Natural killer cell treated with Interleukin-12 subunit alpha and Interleukin-12 subunit beta and Interleukin-15 and Interleukin-18, amount 100 ng/mL, for 72 hours (primary cell): ENCODE results near the gene E2F3. TPM values are rescaled to one million over a fixed set of nuclear protein-coding genes. Genes with fewer than 3 reads are reported as not detected.

Experiments
- ATAC-seq, 2 donors: fragments of 150-1000 bp; cut with Tn5 transposase in 1 of 2; sonication (Bioruptor Pico), chemical (Tn5 transposase) in 1 of 2; 2 replicates each; pipeline ENCODE4 v1.10.0; 2021
- DNase-seq: peaks from one replicate; pipeline ENCODE4 v3.0.0; 2022; ENCODE audit warnings: low spot score
- H3K27ac Mint-ChIP-seq, 2 donors: 1 replicate in 1 of 2; 2 replicates in 1 of 2; pipeline ENCODE4 v1.8.0; 2022; ENCODE audit warnings: mixed read lengths in 2 of 2, mild to moderate bottlenecking in 1 of 2, moderate library complexity in 1 of 2
- H3K27me3 Mint-ChIP-seq, 2 donors: 1 replicate in 1 of 2; 2 replicates in 1 of 2; pipeline ENCODE4 v1.8.0; 2022; ENCODE audit warnings: mixed read lengths in 2 of 2
- H3K36me3 Mint-ChIP-seq: one replicate; pipeline ENCODE4 v1.8.0; 2022; ENCODE audit warnings: mixed read lengths
- H3K4me1 Mint-ChIP-seq, 2 donors: 1 replicate in 1 of 2; 2 replicates in 1 of 2; pipeline ENCODE4 v1.8.0; 2022; ENCODE audit warnings: low read depth in 2 of 2, mixed read lengths in 2 of 2, mild to moderate bottlenecking in 1 of 2
- H3K4me3 Mint-ChIP-seq: one replicate; pipeline ENCODE4 v1.8.0; 2022; ENCODE audit warnings: mixed read lengths
- H3K9me3 Mint-ChIP-seq: 2 replicates; pipeline ENCODE4 v1.8.0; 2022; ENCODE audit warnings: mixed read lengths
- total RNA-seq, 2 donors: library from RNA; stranded (reverse); gene quantifications; one replicate each; pipeline ENCODE4 v1.2.3, GENCODE V29; 2022

E2F3 gene
- total RNA-seq = 10 to 100 TPM; 24.2 to 37.4 TPM

DNA sequence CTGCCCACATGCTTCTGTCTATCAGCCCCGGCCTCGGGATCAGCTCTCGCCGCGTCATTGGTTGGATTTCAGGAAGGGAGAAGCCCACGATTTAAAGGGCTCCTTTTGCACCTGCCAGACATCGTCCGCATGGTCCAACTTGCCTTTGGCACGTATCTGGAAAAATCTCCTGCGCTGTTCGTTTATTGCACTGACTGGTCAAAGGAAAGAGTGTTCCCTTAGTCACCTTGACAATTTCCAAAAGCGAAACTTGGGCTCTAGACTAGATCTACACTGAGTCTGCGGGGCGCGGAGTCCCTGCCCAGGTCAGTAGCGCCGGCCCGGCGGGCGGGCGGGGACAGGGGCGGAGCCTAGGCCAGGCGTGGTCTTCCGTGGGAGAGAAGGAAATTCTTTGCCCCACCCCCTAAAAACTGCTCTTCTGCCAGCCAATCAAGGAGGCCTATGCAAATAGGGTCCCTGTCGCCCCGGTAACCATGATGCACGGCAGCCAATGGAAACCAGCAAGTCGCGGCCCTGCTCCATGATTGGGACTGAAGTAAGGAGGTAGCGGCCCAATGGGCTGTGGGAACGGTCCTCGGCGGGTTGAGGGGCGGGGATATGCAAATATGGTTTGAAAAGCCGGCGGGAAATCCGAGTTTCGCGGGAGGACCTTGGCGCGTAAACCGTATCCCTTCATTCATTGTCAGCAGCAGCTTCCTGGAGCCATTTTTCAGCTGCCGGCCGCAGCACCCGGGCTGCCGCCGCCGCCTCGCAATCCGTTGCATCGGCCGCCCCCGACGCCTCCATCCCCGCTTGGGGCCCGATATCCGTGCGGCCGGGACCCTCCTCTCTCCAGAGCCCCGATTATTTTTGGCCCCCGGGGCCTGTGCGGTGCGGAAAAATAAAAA is at the start of gene E2F3:
Gene E2F3, plus strand, starts transcription at position 675 of the 887 bp plus-strand sequence. CDS start 354 bp downstream, outside the sequence.
- ATAC-seq = peak; percentile 87 to 90
- peak within 1 kb of the TSS; percentile 97 for H3K4me3 Mint-ChIP-seq

DNA sequence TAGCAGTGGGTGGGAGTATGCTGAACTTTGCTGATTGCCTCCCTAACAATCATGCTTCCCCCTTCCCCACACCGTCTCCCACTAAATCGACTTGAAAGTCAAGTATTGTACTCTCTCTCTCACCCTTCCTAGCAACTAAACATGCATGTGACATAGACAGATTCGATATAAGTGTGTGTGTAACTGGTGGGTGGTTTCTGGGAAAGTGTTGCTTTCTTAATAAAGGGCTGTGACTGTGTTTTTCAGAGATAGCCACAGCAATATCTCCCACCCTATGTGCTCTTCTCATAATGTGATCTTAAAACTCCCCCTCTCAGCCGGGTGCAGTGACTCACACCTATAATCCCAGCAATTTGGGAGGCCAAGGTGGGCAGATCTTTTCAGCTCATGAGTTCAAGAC is 49.3 kb upstream of the E2F3 start:
- Mint-ChIP-seq H3K27me3 (no peaks in the 10 kb centered on the region), H3K4me3 (no peak overlapping the region), H3K27ac (peak overlapping the region in 1 of 2 donors; percentile 85), H3K4me1 (peaks cover 10 to 16% of the 10 kb centered on the region in 2 donors), H3K9me3 (no peaks in the 10 kb centered on the region), H3K36me3 (no peaks in the 10 kb centered on the region)
- DNase-seq = no peak
- peak; percentile 46 to 70 for ATAC-seq

More for the DNA sequence above, at the start of gene E2F3:
- peaks cover 19 to 26% of the 10 kb centered on the region in 2 donors for H3K4me1 Mint-ChIP-seq
- peak within 1 kb of the TSS; percentile 97 to 100 for H3K27ac Mint-ChIP-seq
- no peaks in the 10 kb centered on the region for H3K27me3 Mint-ChIP-seq
- H3K9me3 Mint-ChIP-seq = no peaks in the 10 kb centered on the region
- DNase-seq = peak; percentile 100
- H3K36me3 Mint-ChIP-seq = no peaks in the 10 kb centered on the region

DNA sequence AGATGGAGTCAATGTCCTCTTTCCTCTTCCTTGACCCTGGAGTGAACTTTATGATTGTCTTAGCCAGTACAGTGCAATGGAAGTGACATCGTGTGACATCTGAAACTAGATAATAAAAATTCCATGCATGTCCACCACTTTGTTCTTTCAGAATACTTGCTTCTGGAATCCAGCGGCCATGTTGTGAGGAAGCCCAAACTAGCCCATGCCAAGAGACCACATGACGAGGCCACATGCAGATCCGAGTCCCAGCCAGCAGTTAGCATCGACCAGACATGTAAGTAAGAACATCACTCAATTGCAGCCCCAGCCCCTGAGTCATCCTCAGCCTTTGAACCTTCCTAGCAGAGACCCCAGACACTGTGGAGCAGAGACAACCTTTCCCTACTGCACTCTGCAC is 48.5 kb upstream of the E2F3 start:
- no peaks in the 10 kb centered on the region for H3K27me3 Mint-ChIP-seq
- ATAC-seq = no peak
- H3K36me3 Mint-ChIP-seq = no peaks in the 10 kb centered on the region
- no peak overlapping the region for H3K4me3 Mint-ChIP-seq
- H3K4me1 Mint-ChIP-seq = peaks cover 5 to 14% of the 10 kb centered on the region in 2 donors
- H3K27ac Mint-ChIP-seq = peak overlapping the region in 1 of 2 donors; percentile 85
- DNase-seq = no peak
- no peaks in the 10 kb centered on the region for H3K9me3 Mint-ChIP-seq

DNA sequence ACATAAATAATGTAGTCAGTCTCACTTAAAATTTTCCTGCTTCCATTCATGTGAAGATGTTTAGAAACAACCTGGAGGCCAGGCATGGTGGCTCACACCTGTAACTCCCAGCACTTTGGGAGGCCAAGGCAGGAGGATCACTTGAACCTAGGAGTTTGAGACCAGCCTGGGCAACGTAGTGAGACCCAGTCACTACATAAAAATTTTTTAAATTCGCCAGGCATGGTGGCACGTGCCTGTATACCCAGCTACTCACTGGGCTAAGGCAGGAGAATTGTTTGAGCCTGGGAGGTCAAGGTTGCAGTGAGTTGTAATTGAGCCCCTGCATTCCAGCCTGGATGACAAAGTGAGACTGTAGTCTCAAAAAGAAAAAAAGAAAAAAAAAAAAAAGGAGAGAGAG is 47.3 kb upstream of the E2F3 start:
- Mint-ChIP-seq H3K9me3 (no peaks in the 10 kb centered on the region), H3K27me3 (no peaks in the 10 kb centered on the region), H3K4me1 (peaks cover 10 to 17% of the 10 kb centered on the region in 2 donors), H3K4me3 (no peak overlapping the region), H3K36me3 (no peaks in the 10 kb centered on the region), H3K27ac (no peak overlapping the region)
- DNase-seq (no peak), ATAC-seq (no peak)

DNA sequence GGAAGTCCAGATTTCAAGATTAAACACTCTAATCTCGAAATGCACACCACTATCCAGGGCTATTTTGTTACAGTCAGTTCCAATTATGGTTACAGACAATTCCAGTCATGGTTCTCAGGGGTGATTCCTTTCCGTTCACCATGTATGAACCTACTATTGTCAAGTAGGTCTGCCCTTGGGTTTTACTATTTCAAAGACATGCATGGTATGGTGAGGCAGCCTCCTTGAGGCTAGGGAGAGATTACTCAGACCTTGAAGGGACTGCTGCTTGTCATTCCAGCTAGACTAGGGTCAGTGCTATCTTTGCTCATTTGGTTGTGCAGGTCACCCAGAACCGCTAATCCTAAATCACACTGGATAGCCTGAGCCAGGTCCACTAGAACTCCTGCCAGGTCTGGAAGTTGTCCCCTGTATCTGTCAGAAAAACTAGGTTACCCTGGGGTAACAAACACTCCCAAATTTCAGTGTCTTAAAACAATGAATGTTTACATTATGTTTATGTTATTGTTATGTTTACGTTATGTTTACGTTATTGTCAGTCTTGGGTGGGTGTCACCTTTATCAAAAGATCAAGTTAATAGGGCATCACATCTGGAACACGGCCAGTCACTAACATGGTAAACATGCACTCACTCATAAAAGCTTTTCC is 41.1 kb upstream of the E2F3 start:
- ATAC-seq (no peak), DNase-seq (no peak)
- H3K27ac Mint-ChIP-seq = no peak overlapping the region
- H3K9me3 Mint-ChIP-seq = no peaks in the 10 kb centered on the region
- H3K4me3 Mint-ChIP-seq = no peak overlapping the region
- peaks cover 12 to 13% of the 10 kb centered on the region in 2 donors for H3K4me1 Mint-ChIP-seq
- no peaks in the 10 kb centered on the region for H3K36me3 Mint-ChIP-seq
- no peaks in the 10 kb centered on the region for H3K27me3 Mint-ChIP-seq

DNA sequence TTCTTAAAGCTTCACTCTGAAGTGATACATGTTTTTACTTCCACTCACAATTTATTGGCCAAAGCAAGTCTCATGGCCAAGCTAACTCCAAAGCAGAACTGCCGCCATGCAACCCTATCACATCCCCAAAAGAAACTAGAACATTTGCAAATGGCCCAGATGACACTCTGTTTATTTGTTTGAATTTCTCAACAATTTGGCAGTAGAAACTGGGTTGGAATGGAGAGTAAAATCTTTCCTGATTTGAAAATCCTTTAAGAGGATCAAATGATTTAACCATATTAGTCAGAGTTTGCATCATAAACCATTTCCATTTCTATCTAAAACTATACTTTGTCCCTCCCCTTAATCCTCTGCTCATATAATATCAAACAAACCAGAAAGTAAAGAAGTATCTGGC is 39.1 kb upstream of the E2F3 start:
- Mint-ChIP-seq H3K27me3 (no peaks in the 10 kb centered on the region), H3K4me3 (no peak overlapping the region), H3K9me3 (no peaks in the 10 kb centered on the region), H3K4me1 (peaks cover 31 to 33% of the 10 kb centered on the region in 2 donors), H3K36me3 (no peaks in the 10 kb centered on the region), H3K27ac (no peak overlapping the region)
- no peak for ATAC-seq
- DNase-seq = no peak

DNA sequence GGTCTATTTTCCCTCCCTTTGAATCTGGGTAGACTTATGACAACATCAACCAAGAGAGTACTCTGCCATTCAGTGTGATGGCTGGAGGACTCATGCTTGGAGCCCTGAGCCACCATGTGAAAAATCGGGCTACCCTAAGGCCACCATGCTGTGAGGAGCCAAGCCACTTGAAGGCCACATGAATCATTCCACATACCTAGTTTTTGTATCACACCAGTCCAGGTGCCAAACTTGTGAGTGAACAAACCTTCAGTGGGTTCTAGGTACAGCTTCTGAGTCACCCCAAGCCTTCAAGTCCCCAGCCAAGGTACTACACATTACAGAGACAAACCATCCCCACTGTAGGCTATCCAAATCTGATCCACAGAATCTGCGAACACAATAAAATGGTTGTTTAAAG is 37.4 kb upstream of the E2F3 start:
- Mint-ChIP-seq H3K27ac (no peak overlapping the region), H3K36me3 (no peaks in the 10 kb centered on the region), H3K4me3 (no peak overlapping the region), H3K9me3 (no peaks in the 10 kb centered on the region), H3K27me3 (no peaks in the 10 kb centered on the region), H3K4me1 (peaks cover 41 to 42% of the 10 kb centered on the region in 2 donors)
- ATAC-seq (no peak), DNase-seq (no peak)

DNA sequence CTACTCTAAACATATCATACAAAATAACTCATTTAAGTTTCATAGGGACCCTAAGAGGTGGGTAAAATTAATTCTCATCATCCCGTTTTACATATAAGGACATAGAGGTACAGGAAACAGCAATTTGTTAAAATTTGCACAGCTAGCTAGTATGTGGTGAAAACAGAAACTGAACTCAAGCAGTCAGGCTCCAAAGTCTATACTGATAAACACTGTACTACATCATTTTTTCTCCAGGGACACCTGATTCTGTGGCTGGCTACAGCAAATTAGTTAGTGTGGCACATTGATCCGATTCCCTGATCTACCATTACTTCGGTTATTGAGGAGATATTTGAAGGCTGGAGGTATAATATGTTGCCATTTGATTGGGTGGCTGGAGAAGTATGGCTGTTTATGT is 36.2 kb upstream of the E2F3 start:
- peaks cover 51 to 53% of the 10 kb centered on the region in 2 donors for H3K4me1 Mint-ChIP-seq
- ATAC-seq (no peak), DNase-seq (no peak)
- H3K27me3 Mint-ChIP-seq = no peaks in the 10 kb centered on the region
- peaks cover 9% of the 10 kb centered on the region for H3K9me3 Mint-ChIP-seq
- peak overlapping the region; percentile 85 to 86 for H3K27ac Mint-ChIP-seq
- no peaks in the 10 kb centered on the region for H3K36me3 Mint-ChIP-seq
- H3K4me3 Mint-ChIP-seq = peak overlapping the region; percentile 76

DNA sequence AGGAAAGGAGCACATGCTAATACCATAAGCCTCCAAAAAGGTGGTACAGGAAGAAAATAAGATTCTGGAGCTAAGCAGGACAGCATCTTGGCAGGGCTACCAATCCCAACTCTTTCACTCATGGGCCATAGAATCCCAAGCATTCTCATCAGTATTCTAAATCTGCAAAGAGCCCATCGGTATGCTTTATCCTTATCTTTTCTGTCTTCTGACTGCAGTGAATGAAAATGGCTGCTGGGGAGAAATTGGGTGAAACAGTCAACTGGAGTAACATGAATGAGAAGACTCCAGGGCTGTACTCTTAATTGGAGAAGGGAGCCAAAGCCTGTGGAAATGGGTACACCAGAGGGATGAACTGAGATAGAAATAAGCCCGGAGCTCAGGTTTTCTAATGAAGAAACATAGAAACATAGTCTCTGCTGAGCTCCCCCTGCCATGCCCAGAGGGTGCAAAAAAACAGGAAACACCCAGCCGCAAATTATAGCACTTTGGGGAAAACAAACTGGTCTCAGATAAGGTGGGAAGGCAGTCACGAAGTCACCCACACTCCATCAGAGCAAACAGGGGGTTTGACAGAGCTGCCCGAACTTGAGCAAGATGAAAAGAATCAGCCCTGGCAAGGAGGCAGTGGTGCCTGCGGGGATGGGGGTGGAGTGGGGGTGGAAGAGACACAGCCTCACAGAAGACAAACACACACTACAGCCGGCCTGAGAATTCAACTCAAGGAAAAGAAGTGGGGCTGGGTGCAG is 35.4 kb upstream of the E2F3 start:
- DNase-seq = peak; percentile 69
- no peaks in the 10 kb centered on the region for H3K36me3 Mint-ChIP-seq
- H3K4me3 Mint-ChIP-seq = peak overlapping the region; percentile 76
- H3K4me1 Mint-ChIP-seq = peaks cover 57 to 59% of the 10 kb centered on the region in 2 donors
- H3K27me3 Mint-ChIP-seq = no peaks in the 10 kb centered on the region
- peak; percentile 66 to 73 for ATAC-seq
- peak overlapping the region; percentile 85 to 86 for H3K27ac Mint-ChIP-seq
- H3K9me3 Mint-ChIP-seq = peaks cover 13% of the 10 kb centered on the region

DNA sequence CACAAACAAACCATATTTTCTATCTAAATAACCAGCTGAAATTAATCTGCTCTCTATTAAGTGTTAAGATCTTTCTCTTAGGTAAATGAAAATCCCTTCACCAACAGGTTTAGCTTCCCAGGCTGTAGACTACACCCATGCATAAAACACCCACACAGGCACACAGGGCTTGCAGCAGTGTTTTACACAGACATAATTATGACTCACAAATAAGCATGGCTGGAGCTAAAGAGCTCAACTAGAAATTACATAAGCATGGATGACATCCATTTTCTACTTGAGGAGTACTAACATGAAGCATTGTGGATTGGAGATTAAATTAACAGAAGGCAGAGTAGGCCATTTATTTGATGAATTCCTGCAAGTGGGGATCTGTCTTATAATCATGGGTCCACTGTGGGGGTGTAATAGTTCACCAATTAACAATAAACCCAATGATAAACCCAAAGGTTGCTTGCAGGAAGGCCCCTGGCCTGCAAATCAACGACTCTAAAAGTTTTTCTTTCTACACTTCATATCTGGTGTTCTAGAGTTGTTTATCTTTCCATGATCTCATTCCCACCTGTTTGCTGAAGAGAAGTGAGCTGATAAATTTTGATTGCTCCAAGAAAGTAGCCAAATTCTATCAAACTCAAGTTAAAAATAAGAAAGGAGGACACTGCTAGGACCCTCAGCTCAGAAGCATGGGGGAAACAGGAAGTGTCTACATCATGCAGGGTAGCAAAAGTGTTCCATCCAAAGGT is 33.8 kb upstream of the E2F3 start:
- H3K9me3 Mint-ChIP-seq = peaks cover 13% of the 10 kb centered on the region
- DNase-seq (no peak), ATAC-seq (no peak)
- H3K4me3 Mint-ChIP-seq = peak overlapping the region; percentile 76
- H3K4me1 Mint-ChIP-seq = peaks cover 59 to 61% of the 10 kb centered on the region in 2 donors
- H3K27ac Mint-ChIP-seq = peak overlapping the region; percentile 85 to 86
- H3K27me3 Mint-ChIP-seq = no peaks in the 10 kb centered on the region
- H3K36me3 Mint-ChIP-seq = peaks cover 5% of the 10 kb centered on the region

DNA sequence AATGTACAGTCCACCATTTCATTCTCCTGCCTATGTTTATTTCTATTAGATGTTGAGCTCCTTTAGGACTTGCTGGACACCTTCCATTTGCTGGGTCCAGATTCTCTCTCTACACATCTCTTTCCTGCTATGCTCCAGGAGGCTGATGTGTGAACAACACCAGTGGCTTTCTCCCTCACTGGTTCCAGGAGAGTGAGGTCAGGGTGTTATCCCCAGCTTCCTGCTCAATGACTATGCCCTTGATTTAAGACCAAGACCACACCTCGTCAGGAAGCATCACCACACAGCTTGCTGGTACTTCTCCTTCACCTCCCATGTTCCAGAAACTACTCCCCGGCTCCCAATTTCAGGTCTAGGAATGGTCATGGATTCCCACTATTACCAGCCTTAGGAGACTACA is 31.3 kb upstream of the E2F3 start:
- peaks cover 13% of the 10 kb centered on the region for H3K9me3 Mint-ChIP-seq
- H3K36me3 Mint-ChIP-seq = peaks cover 5% of the 10 kb centered on the region
- DNase-seq = peak; percentile 67
- peak overlapping the region; percentile 64 for H3K4me3 Mint-ChIP-seq
- H3K27me3 Mint-ChIP-seq = no peaks in the 10 kb centered on the region
- H3K4me1 Mint-ChIP-seq = peaks cover 52 to 55% of the 10 kb centered on the region in 2 donors
- peak overlapping the region; percentile 55 to 85 for H3K27ac Mint-ChIP-seq
- ATAC-seq = peak; percentile 84 to 86

DNA sequence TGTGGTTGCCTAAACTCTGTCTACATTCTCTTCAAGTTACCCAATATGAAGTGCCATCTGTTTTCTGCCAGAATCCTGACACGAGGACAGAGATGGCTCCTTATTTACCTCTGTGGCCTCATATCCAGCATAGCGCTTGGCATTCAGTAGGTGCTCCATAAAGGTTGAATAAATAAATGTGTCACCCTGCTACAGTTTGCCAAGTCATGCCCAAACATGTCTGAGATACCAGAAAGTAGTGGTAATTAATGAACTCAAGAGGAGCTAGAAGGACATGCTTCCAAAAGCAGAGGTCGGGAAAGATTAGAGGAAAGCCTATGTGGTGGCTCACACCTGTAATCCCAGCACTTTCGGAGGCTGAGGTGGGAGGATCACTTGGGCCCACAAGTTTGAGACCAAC is 30.9 kb upstream of the E2F3 start:
- no peaks in the 10 kb centered on the region for H3K27me3 Mint-ChIP-seq
- peak overlapping the region; percentile 55 to 85 for H3K27ac Mint-ChIP-seq
- no peak for ATAC-seq
- DNase-seq = no peak
- H3K9me3 Mint-ChIP-seq = peaks cover 13% of the 10 kb centered on the region
- H3K36me3 Mint-ChIP-seq = peaks cover 5% of the 10 kb centered on the region
- H3K4me3 Mint-ChIP-seq = peak overlapping the region; percentile 64
- H3K4me1 Mint-ChIP-seq = peaks cover 48 to 51% of the 10 kb centered on the region in 2 donors

DNA sequence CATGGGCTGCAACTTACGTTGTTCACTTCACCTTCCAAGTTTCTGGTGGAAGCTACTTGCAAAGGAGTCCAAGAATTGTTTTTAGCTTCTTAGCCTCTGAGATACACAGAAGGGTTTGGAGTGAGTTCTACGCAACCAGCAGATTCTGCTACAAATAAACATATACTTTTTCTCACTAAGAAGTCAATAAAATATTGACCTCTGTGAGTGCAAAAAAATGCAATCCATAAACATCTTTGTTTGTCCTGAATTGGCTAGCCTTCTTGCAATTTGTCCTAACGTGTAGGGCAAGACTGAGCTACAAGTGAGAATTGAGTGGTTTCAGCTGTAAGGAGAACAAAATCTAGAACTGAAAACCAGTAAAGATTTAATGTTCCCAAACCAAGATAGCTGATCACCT is 26.2 kb upstream of the E2F3 start:
- peaks cover 5% of the 10 kb centered on the region for H3K36me3 Mint-ChIP-seq
- no peak for DNase-seq
- H3K27ac Mint-ChIP-seq = peak overlapping the region in 1 of 2 donors; percentile 57
- peaks cover 4% of the 10 kb centered on the region for H3K9me3 Mint-ChIP-seq
- H3K27me3 Mint-ChIP-seq = no peaks in the 10 kb centered on the region
- peaks cover 21 to 26% of the 10 kb centered on the region in 2 donors for H3K4me1 Mint-ChIP-seq
- ATAC-seq = no peak
- no peak overlapping the region for H3K4me3 Mint-ChIP-seq
